HT-29 (cell line): ENCODE data around the gene DACT2. TPM values are rescaled to one million over a fixed set of nuclear protein-coding genes. Genes with fewer than 3 reads are reported as not detected.
"Not testable (repeated sequence)": the region's sequence is repeated elsewhere in the genome, so short reads cannot be mapped to it uniquely, and the experiment has no call there.

Source experiments
- DNase-seq: peaks from one replicate; pipeline ENCODE4 v3.0.0-alpha.2; 2015; ENCODE audit warnings: low spot score
- total RNA-seq: library from RNA; depleted of rRNA; stranded (reverse); fragments of >200 nt; shearing (Covaris generic); gene quantifications from 2 replicates; pipeline ENCODE4 v1.2.3, GENCODE V29; 2014; rRNA removed

The DACT2 gene, protein sequence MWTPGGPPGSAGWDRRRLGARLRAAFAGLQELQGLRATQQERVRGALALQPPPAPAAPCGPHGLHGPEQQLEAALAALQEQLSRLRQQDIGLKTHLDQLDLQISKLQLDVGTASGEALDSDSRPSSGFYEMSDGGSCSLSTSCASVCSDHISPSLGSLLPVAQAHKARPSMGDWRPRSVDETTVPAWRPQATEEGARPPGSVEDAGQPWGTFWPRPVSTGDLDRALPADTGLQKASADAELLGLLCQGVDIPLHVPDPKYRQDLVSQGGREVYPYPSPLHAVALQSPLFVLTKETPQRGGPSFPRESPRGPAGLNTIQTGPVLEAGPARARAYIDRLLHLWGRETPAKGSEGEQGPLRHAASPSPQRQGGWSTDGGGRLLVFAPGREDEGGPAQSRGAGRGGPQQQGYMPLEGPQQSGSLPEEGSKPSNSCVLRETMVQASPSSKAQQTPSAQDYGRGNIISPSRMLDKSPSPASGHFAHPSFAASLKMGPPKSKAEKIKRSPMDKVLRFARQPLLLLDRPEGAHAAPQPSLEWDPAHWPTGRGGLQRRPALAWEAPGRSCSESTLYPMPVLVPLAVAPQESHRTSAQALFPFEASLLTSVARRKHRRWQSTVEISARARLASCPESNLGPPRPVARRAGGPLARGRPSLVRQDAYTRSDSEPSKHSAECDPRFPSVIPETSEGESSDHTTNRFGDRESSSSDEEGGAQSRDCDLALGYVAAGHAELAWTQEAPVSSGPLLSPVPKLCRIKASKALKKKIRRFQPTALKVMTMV
- total RNA-seq, result not detected in 2 replicates

DNA sequence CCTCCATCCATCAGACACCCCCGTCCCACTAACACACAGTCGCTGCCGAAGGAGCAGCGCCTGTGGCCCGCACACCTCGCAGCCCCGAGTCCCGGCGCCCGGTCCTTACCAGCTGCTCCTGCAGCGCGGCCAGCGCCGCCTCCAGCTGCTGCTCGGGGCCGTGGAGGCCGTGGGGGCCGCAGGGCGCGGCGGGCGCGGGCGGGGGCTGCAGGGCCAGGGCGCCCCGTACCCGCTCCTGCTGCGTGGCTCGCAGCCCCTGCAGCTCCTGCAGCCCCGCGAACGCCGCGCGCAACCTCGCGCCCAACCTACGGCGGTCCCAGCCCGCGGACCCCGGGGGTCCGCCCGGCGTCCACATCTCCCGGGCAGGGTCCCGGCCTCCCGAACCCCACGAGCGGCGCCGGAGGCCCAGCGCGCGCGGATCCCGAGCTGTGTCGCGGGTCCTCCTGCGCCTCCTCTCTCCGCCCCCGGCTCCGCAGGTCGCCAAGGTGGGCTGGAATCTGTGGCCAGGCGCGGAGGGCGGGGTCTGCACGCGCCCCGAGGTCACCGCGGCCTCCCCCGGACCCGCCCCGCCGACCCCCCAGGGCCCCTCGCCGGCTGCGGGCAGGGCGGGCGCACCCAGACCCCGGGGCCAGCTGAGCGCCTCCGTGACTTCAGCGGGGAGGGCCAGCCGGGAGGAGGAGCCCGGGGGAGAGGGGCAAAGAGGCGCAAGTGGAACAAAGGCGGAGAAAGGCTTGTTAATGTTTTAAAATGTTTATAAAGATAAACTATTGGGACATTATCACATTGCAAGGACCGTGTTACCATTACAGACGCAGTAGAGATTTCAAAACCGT lies at the start of gene DACT2:
Gene DACT2, minus strand, starts transcription at position 499 of the 833 bp plus-strand sequence. Its CDS starts 144 bp downstream, at position 355.
- DNase-seq, result no peak

DNA sequence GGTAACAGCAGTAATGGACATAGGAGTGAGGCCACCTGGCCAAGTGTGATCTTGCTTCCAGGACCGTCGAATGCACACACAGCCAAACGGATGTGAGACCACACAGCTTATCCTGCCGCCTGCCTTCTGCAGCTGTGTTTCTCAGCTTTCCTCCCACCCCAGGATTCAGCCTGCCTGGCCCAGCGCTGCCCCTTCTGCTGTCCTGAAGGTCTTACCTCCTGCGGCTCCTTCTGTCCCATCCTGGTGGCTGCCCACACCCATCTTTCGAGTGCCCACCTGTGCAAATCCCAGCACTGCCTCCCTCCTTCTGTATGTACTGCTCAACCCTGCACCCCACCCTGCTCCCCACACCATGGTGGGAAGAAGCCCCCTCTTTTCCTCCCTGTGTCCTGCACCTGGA lies 49.4 kb upstream of the DACT2 start:
- DNase-seq, result no peak

DNA sequence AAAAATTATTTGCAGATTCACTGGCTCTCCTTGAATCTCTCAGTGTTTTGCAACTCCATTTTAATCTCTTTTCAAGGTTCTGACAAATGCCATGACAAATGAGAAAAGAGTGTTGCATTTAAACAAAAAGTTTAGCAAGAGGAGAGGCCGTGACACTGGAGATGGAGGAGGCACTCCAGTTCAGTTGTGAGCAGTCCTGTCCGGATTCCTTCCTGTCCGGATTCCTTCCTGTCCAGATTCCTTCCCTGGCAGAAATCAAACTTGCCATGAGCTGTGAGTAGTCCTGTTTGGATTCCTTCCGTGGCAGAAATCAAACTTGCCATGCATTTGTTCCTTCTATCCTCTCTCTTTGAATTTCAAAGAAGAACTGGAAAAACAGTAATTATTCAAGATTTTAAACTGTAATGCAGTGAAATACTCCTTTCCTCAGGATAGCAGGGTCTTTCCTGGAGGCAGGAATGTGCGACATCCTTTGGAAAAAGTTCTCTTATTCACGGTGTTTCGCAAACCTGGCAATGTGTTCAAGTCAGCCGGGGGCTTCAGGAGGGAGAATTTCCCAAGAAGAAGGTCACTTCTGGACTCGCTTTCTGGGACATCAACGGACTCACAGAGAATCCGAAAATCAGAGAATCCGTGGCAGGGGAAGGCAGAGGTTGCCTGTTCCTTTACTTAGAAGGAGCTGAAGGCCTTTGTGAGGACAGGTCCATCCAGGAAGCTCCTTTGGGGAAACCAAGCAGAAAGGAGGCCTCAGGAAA lies 48.7 kb upstream of the DACT2 start:
- no peak for DNase-seq

DNA sequence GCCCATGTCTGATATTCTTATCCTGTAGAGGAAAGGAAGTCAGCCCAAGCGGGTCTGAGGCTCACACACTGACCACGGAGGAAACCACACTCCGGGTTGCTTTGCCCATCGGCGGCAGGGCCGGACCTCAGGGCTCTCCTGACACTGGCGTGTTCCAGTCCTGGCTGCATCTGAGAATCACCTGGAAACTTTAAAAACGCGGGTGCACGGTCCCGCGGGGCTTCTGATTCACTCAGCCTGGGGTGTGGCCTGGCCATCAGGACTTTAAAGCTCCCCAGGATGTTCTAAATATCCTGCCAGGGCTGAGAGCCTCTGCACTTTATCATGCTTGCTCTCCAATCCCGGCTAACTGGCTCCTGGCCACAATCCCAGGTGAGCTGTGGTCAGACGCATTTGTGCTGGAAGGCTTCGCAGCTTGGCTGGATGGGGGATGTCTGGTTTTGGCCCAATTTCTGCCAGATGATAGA lies 47.7 kb upstream of the DACT2 start:
- no peak for DNase-seq

DNA sequence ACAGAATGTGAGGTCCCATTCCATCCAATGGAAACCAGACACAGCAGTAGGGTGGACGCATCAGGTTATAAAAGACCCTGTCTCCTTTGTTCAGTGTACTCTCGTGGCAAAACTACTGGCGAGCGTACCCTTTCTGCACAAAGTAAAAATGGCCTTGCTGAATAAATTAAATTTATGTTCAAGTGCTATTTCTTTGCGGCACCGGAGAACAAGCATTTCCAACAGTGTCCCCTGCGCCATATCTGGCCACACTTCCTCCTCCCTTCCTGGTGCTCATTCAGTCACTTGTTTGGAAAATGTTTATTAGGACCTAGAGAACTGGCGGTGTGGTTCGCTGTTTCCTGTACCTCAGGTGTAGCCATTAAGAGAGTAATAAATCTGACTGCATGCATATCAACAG lies 46.9 kb upstream of the DACT2 start:
- DNase-seq, result no peak

DNA sequence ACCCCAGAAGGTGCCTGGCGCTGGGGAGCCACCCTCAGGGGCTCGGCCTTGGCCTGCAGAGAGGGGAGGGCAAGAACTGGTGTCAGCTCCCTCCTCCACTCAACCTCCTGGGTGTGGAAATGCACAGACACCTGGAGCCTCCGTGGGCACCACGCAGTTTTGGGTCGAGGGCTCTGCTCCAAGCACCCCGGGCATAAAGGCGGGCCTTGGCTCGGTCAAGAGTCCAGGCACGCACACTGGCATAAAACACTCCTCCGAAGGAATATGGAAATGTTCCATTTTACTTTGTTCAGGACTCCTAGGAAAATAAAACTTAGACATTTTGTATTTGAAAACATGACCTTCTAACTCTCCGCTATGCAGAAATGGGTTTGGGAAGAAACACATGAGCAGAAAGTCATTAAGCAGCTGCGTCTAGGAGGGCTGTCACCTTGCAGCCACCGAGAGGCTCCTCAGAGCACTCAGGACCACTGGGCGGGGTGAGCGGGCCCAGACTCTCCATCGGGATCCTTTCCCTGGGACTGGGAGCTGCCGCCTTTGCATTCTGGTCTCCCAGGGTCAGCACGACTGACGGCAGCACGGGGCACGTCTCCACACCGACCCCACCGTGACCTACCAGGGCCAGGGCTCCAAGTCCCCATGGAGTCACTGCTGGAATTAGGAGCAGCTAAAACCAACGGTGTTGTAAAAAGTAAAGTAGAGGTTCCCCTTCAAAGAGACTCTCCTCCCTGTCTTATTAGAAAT lies 46.0 kb upstream of the DACT2 start:
- DNase-seq, result no peak

DNA sequence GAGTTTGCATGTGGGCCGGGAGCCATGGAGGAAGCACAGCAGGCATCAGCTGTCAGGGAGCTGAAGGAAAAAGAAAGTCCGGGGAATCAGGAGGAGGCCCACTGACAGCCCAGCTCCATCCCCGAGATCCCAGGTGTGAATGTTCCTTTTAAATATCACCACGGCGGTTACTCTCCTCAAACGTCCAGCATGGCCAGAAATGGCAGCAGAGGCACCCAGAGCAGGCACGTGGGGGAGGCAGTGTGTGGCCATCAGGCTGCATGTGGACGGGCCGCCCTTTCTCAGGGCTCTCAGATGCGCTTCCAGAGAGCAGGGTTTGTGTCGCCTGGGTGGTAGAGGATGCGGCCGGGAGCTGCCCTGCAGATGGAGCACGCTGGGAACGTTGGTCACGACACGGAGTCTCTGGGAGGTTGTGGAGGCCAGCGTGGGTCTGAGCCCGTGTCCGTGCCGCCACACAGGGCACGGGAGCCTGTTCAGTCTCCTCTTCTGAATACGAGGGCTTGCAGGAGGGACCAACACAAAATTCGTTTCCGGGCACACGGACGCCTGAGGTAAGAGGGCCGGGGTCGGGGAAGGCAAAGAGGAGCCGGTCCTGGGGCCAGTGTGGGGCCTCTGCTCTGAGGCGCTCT lies 45.3 kb upstream of the DACT2 start:
- DNase-seq, result no peak

DNA sequence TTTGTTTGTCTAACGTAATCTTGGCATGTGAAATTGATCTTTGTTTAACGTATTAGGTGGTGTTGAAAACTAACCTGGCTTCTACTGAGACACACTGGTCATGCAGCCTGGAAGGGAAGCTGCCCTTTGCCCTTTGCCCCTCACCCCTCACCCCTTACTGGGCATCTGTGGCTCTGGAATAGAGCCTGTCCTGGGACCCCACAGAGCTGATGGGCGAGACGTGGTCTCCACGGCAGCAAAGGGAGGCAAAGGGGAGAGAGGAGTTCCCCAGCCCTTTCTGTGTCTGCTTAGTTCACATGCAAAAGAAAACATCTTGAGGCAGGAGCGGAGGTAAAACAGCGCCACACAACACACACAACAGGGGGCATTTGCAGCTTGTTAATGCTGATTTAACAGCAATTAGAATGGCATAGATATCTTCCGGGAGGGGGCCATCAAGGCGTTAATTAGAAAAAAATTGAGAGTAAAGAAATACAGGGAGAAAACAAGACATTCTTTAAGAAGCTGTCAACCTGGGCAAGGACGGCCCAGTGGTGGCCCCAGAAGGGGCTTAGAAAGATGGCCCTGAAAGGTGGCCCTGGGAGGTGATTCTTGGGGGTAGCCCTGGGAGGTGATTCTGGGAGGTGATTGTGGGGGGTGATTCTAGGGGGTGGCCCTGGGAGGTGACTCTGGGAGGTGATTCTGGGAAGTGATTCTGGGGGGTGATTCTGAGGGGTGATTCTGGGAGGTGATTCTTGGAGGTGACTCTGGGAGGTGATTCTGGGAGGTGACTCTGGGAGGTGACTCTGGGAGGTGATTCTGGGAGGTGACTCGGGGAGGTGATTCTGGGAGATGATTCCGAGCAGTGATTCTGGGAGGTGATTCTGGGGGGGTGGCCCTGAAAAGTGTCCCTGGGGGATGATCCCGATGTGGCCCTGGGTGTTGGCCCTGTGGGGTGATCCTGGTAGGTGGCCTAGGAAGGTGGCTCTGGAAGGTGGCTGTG lies 44.5 kb upstream of the DACT2 start:
- DNase-seq, result no peak

DNA sequence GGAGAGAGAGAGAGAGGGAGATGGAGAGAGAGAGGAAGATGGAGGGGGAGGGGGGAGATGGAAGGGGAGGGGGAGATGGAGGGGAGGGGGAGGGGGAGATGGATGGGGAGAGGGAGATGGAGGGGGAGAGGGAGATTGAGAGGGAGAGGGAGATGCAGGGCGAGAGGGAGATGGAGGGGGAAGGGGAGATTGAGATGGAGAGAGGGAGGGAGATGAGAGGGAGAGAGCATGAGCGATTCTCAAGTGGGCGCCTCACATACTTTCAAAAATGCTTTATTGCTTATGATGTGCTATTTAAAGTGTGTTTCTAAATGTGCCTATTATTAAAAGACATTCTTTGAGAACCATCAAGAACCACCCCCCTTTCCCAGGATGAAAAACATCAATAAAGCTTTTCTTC lies 43.7 kb upstream of the DACT2 start:
- DNase-seq, result no peak

DNA sequence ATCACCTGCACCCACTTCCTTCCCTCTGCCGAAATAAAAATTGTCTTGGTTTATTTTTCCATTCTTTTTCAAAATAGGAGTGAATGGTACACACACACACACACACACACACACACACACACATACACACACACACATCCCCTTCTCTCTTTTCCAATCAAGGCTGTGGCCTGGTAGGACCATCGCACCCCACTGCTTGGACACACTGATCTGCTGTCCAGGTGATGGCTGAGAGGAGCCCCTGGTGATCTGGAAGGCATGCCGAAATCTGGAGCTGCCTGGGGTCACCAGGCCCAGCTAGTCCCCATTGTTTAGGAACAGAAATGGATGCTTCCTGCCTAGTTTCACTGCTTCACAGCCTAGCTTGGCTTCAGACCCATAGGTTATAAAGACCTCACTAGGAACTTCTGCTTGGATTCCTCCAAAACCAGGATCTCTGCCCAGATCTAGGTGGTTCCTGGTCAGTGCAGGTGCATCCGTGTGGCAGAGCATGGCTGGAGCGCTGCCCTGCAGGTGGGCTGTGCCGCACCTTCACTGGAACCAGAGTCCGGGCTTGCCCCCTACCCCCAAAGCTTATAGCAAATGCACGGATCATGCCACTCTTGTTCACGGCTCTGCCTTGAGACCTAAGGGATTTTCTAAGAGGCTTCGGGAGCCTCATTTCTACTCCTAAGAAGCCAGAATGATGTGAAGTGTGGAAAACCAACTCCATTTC lies 42.9 kb upstream of the DACT2 start:
- DNase-seq, result no peak

DNA sequence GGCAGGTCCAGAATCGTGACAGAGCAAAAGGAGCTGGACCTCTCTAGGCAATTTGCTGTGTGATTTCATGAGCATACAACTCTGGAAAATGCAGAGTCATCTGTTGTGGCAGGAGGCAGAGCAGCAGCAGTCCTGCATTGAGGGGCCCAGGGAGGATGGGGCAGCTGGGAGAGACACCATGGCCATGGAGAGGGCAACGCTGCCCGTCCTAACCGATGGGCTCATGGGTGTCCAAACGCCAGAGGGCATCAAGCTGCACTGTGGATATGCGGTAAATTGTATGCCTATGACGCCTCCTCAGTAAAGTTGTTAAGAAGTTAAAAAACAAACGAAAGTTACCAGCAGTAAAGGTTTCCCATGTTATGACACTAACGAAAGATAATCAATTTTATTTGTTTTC lies 42.2 kb upstream of the DACT2 start:
- DNase-seq, result no peak

DNA sequence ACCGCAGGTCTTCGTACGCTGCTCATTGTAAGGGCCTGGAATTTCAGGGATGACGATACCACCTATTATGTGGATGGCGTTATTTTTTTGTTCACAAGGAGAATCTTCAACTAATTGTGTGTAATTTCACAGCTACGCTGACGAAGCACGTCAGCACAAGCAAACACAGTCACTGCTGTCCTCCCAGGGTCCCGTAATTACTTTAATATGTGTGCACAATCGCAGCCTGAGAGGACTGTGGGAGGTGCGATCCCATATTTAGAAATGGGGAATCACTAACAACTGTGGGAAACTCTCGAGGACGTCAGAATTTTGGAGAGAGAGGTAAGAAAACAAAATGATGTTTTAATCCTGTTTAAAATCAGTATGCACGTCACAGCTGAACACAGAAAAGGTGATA lies 40.2 kb upstream of the DACT2 start:
- no peak for DNase-seq

DNA sequence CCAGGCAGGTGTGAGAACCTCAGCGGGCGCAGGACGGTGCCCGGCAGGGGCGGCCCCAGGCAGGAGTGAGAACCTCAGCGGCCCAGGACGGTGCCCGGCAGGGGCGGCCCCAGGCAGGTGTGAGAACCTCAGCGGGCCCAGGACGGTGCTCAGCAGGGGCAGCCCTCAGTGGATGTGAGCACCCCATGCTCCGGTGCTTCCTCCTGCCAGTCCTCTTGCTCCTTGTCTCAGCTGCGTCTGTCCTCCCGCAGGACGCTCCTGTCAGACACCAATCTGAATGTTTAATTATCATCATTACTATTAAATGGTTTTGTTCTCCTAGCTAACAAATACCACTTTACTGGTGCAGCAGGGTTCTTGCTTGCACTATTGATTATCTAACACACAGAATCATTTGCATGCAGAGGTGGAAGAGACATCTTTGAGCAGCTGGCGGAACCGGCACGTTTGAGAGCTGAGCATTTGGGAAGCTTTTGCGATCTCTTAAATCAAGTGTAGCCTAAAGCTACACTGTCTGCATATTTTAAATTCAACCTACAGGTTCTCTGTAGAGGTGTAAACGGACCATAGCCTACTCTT lies 39.4 kb upstream of the DACT2 start:
- no peak for DNase-seq

DNA sequence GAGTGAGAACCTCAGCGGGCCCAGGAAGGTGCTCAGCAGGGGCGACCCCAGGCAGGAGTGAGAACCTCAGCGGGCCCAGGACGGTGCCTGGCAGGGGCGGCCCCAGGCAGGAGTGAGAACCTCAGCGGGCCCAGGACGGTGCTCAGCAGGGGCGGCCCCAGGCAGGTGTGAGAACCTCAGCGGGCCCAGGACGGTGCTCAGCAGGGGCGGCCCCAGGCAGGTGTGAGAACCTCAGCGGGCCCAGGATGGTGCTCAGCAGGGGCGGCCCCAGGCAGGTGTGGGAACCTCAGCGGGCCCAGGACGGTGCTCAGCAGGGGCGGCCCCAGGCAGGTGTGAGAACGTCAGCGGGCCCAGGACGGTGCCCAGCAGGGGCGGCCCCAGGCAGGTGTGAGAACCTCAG lies 37.3 kb upstream of the DACT2 start:
- not testable (repeated sequence) for DNase-seq

DNA sequence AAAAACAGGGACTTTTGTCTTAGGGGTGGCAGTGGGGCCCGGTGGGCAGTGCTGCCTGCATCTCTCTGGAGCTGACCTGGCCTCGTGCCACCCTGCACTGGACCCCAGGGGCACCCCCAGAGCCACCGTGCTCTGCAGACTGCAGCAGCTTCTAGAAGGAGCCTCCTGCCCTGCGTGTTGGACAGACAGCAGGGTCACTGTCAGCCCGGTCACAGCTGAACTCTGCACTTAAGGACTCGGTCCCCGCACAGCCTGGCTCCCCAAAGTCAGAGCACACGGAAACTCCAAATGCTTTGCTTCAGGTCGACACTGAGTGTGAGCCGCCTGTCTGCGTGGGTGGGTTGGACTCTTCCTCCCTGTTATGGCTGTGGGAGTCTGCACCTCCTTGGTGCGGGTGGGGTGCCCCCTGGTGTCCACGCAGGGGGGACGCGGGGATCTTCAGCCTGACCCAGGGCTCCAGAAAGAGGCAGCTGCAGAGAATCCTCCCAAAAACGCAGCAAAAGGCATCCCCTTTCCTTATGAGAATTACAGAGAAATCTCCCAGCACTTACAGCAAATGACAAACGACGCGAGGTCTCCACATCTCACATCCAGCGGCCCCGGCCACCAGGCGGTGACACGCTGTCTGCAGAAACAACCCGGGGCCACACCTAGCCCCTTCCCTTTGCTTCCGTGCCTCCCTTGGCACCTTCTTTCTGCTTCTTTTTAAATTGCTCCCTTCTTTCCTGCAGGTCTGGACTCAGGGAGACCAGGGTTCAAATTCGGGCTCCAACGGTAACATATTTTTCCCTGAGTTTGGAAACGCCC lies 36.3 kb upstream of the DACT2 start:
- DNase-seq, result peak; percentile 26

DNA sequence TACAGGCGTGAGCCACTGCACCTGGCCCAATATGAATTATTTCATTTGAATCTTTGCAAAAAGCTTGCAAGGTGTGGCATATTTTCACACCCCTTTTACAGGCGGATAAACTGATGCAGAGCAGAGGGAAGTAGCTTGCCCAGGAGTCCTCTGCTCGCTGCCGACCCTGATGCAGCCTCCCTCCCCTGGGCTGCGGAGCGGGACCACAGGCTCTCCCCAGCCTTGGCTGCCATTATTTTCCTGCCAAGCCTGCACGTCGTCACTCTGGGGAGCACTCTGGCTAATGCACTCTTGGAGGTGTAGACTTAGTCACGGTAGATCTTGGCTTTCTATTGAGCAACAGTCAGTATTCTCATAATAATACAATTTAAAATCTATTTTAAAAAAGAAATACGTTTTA lies 34.8 kb upstream of the DACT2 start:
- DNase-seq, result no peak

DNA sequence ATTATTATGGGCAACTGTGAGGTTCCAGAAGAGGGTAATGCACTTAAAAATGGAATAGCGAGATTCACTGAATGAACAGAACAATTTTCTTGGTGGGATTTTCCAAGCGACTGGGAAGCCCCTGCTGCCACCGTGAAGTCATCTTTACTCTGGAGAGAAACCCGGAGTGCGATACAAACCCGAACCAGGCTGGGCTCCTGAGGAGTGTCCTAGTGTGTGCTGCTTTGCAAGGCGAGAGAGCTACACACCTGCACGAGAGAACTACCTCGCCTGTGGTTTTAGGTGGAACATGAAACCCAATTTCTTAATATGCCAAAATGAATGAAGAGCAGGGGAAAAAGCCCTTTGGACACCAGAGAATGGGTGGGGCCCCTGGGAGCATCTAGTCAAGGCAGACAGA lies 33.5 kb upstream of the DACT2 start:
- DNase-seq, result no peak
